Loucy (cell line): ENCODE measurements around the gene AKAP13.

Source experiments
- H2AFZ ChIP-seq: fragments of 200-600 bp; sonication (generic); 2 replicates; pipeline ENCODE4 v1.6.0; 2016; ENCODE audit warnings: antibody characterized with exemption, mild to moderate bottlenecking, low read length, moderate library complexity
- H3F3A ChIP-seq: fragments of 200-600 bp; 2 replicates; pipeline ENCODE4 v1.6.0; 2016; ENCODE audit warnings: antibody characterized with exemption, low read depth, mild to moderate bottlenecking
- H3K27me3 ChIP-seq: fragments of 200-600 bp; sonication (generic); 2 replicates; pipeline ENCODE4 v1.6.1; 2014; ENCODE audit warnings: low read length, mild to moderate bottlenecking; ENCODE audit not compliant: insufficient read depth, poor library complexity, severe bottlenecking
- H3K36me3 ChIP-seq: fragments of 200-600 bp; sonication (generic); 2 replicates; pipeline ENCODE4 v1.6.1; 2016; ENCODE audit warnings: low read length; ENCODE audit not compliant: insufficient read depth
- H3K4me1 ChIP-seq: fragments of 200-600 bp; sonication (generic); 2 replicates; pipeline ENCODE4 v1.5.1; 2014; ENCODE audit warnings: low read length, mild to moderate bottlenecking; ENCODE audit not compliant: insufficient read depth, poor library complexity, severe bottlenecking
- H3K4me2 ChIP-seq: fragments of 200-600 bp; sonication (generic); 2 replicates; pipeline ENCODE4 v1.6.0; 2014; ENCODE audit warnings: antibody characterized with exemption, low read length, low read depth, mild to moderate bottlenecking; ENCODE audit not compliant: poor library complexity, severe bottlenecking
- H3K4me3 ChIP-seq: fragments of 200-600 bp; sonication (generic); 2 replicates; pipeline ENCODE4 v1.5.1; 2014; ENCODE audit warnings: low read length, mild to moderate bottlenecking, mixed read lengths; ENCODE audit not compliant: poor library complexity, severe bottlenecking
- H3K79me2 ChIP-seq: fragments of 200-600 bp; sonication (generic); 2 replicates; pipeline ENCODE4 v1.6.1; 2014; ENCODE audit warnings: low read length; ENCODE audit not compliant: insufficient read depth
- H3K9ac ChIP-seq: fragments of 200-600 bp; sonication (generic); 2 replicates; pipeline ENCODE4 v1.6.0; 2014; ENCODE audit warnings: mild to moderate bottlenecking, low read depth, low read length, moderate library complexity; ENCODE audit not compliant: poor library complexity, severe bottlenecking
- H3K9me2 ChIP-seq: fragments of 200-600 bp; sonication (generic); replicated peaks from 2 replicates; pipeline ENCODE4 v1.6.1; 2016; ENCODE audit warnings: low read depth, low read length, mixed read lengths
- H3K9me3 ChIP-seq: fragments of 200-600 bp; sonication (generic); 2 replicates; pipeline ENCODE4 v1.6.1; 2014; ENCODE audit warnings: mild to moderate bottlenecking, antibody characterized with exemption, low read length, low read depth; ENCODE audit not compliant: insufficient read depth
- H4K20me1 ChIP-seq: fragments of 200-600 bp; sonication (generic); 2 replicates; pipeline ENCODE4 v1.6.0; 2014; ENCODE audit warnings: antibody characterized with exemption, low read length, mild to moderate bottlenecking; ENCODE audit not compliant: insufficient read depth, poor library complexity, severe bottlenecking
- CTCF ChIP-seq: fragments of 200-600 bp; sonication (generic); conservative IDR thresholded peaks from 2 replicates; pipeline ENCODE4 v1.5.1; 2014; ENCODE audit warnings: mild to moderate bottlenecking, antibody characterized with exemption, low read length
- EZH2phosphoT487 ChIP-seq: fragments of 200-600 bp; IDR thresholded peaks from 2 replicates; pipeline ENCODE4 v1.6.1; 2018; ENCODE audit warnings: antibody characterized with exemption, mild to moderate bottlenecking, moderate library complexity, borderline replicate concordance

The AKAP13 gene

GRCh38 chr15:85716261-85716660, 335.9 kb downstream of the AKAP13 start:
- no peaks in the 10 kb centered on the region for H4K20me1 ChIP-seq
- no peak overlapping the region for H3K4me2 ChIP-seq
- no peaks in the 10 kb centered on the region for H3K27me3 ChIP-seq
- no peaks in the 10 kb centered on the region for H3K9me2 ChIP-seq
- no peaks in the 10 kb centered on the region for H3K9me3 ChIP-seq
- TF ChIP-seq EZH2phosphoT487: no peak
- peaks cover 97% of the 10 kb centered on the region for H3K36me3 ChIP-seq
- no peak overlapping the region for H3K4me3 ChIP-seq
- no peaks in the 10 kb centered on the region for H3F3A ChIP-seq
- H3K9ac ChIP-seq: no peak overlapping the region
- H3K79me2 ChIP-seq: no peaks in the 10 kb centered on the region
- no peak overlapping the region for H2AFZ ChIP-seq
- no peaks in the 10 kb centered on the region for H3K4me1 ChIP-seq

DNA sequence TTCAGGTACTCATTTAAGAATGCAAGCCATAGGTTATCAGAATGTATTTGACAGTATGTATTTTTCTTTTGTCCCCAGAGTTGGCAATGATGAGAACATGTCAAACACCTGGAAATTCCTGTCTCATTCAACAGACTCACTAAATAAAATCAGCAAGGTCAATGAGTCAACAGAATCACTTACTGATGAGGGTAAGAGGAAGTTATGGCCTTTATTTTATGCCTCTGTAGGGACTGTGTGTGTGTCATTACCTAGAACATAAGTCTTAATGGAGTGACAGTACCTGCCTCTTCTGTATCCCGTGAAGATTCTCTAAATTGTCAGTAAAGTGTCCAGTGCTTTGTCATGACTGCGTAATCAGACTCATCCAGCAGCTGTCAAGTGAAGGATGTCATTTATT, 336.8 kb downstream of the AKAP13 start:
- no peaks in the 10 kb centered on the region for H3F3A ChIP-seq
- peaks cover 97% of the 10 kb centered on the region for H3K36me3 ChIP-seq
- TF ChIP-seq EZH2phosphoT487: no peak

GRCh38 chr15:85718271-85718971, 338.0 kb downstream of the AKAP13 start:
- Histone ChIP-seq H3K4me2 (no peak overlapping the region), H3F3A (no peaks in the 10 kb centered on the region), H3K4me1 (no peaks in the 10 kb centered on the region), H2AFZ (no peak overlapping the region), H3K9me2 (no peaks in the 10 kb centered on the region), H3K36me3 (peaks cover 97% of the 10 kb centered on the region), H4K20me1 (no peaks in the 10 kb centered on the region), H3K9me3 (no peaks in the 10 kb centered on the region), H3K9ac (no peak overlapping the region), H3K79me2 (no peaks in the 10 kb centered on the region), H3K4me3 (no peak overlapping the region), H3K27me3 (no peaks in the 10 kb centered on the region)
- TF ChIP-seq CTCF: no peak
- TF ChIP-seq EZH2phosphoT487: no peak

More for the DNA sequence above, 336.8 kb downstream of the AKAP13 start:
- Histone ChIP-seq H3K9ac (no peak overlapping the region), H3K27me3 (no peaks in the 10 kb centered on the region), H4K20me1 (no peaks in the 10 kb centered on the region), H3K4me2 (no peak overlapping the region), H3K9me3 (no peaks in the 10 kb centered on the region), H2AFZ (no peak overlapping the region), H3K4me1 (no peaks in the 10 kb centered on the region), H3K79me2 (no peaks in the 10 kb centered on the region), H3K9me2 (no peaks in the 10 kb centered on the region), H3K4me3 (no peak overlapping the region)

DNA sequence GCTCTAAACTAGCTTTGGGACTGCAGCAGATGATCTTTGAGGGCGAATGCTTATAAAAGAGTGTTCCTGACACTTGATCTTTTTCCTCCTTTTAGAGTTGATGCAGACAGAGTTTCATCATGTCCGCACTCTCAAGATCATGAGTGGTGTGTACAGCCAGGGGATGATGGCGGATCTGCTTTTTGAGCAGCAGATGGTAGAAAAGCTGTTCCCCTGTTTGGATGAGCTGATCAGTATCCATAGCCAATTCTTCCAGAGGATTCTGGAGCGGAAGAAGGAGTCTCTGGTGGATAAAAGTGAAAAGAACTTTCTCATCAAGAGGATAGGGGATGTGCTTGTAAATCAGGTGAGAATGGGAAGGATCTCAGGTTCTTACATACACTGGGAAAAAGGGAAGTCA, 338.6 kb downstream of the AKAP13 start:
- no peaks in the 10 kb centered on the region for H3K79me2 ChIP-seq
- TF ChIP-seq EZH2phosphoT487 (no peak), CTCF (no peak)
- H3K4me3 ChIP-seq: no peak overlapping the region
- no peaks in the 10 kb centered on the region for H3K9me2 ChIP-seq
- no peak overlapping the region for H3K4me2 ChIP-seq
- H3K9ac ChIP-seq: no peak overlapping the region
- H4K20me1 ChIP-seq: no peaks in the 10 kb centered on the region
- H3K9me3 ChIP-seq: no peaks in the 10 kb centered on the region
- no peaks in the 10 kb centered on the region for H3K4me1 ChIP-seq
- H2AFZ ChIP-seq: no peak overlapping the region
- H3K36me3 ChIP-seq: peaks cover 97% of the 10 kb centered on the region
- H3F3A ChIP-seq: no peaks in the 10 kb centered on the region
- H3K27me3 ChIP-seq: no peaks in the 10 kb centered on the region
